GM11168 (cell line): ENCODE results near the gene RP9.

Experiments used
- in situ Hi-C: fragments of 300-500 bp; cut with MboI; formaldehyde crosslinking; loops from one replicate; pipeline ENCODE4 v1.12.0; 2022; ENCODE audit warnings: low sequenced_read_pairs; ENCODE audit not compliant: unreplicated experiment

Gene RP9, protein sequence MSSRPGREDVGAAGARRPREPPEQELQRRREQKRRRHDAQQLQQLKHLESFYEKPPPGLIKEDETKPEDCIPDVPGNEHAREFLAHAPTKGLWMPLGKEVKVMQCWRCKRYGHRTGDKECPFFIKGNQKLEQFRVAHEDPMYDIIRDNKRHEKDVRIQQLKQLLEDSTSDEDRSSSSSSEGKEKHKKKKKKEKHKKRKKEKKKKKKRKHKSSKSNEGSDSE

DNA sequence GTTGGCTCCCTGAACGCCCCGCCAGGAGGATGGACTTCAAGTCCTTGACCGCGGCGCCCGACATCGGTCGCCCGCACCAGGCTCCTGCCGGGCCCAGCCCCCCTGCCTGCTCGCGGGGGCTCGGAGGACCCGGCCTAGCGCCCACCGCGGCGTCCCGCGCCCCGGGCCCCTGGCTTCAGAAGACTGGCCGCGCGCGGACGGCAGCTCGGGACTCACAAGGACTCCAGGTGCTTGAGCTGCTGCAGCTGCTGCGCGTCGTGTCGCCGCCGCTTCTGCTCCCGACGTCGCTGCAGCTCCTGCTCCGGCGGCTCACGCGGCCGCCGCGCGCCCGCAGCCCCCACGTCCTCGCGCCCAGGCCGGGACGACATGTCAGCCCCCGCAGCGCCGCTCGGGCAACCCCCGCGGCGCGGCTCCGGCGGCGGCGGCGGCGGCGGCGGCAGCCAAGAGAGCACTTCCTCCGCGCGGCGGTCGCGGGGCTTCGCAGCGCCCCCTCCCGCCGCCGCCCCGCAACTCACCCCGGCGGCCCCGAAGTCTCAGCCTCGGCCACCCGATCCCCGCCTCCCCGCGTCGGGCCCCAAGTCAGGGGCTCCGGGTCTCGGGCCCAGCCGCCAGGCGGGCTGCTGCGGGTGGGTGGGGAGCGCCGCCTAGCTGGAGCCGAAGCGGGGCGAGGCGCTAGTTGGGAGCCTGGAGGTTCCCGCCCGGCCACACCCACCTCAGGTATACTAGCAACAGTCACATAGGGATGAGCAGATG, at the start of gene RP9:
Gene RP9 (minus strand): TSS at position 400 of the 753 bp plus-strand sequence. CDS start 32 bp downstream, at position 368.
- in situ Hi-C loops: no loop called here

DNA sequence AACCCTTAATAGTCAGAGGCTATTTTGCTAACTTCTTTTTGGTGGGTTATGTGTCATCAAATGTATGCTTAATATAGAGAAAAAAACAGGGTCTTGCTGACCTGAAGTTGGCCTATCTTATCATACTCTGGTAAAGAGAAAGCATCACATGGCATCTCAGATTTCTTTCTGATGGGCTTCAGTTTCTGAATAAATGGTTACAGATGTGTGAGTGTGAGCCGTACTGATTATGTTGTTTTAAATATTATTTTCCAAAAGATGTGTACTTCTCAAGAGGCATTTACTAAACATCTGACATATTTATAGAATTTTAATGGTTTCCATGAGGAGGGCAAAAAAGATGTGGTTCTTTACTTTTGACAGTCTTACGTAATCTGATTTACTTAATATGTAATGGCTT, 48.6 kb upstream of the RP9 start:
- in situ Hi-C loops: no loop called here

DNA sequence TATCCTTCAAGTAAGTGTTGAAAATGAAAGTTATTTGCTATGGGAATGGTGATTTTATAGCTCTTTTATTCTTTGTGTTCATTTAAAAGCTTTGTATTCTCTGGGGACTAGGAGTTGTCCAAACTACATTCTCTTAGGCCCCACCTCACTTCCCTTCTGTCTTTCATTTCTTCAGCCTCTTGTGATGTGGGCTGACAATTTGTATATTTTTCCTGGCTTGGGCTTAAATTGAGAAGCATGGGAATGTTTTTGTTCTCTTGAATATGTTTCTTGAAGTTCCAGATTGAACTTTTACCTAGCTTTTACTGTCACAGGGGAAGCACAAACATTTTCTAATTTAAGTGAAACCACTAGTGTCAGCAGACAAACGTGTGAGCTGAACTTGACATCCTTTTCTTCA, 48.1 kb upstream of the RP9 start:
- in situ Hi-C loops: no loop called here

DNA sequence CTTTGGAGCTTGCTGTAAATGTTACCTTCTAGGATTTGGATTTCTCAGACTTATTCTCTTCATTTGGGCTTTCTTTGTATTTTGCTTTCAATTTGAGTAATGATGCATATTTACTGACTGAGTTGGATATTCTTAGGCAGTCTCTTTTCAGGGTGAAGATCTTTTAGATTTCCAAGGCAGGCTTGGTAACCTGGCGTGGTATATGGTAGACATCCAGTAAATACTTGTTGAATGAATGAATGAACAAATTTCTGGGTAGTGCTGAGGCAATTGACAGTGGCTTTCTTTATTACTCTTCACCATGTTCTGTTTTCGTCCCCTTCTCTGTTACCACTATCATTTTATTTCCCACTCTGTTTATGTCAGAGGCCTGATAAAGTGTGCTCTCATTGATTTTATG, 47.2 kb upstream of the RP9 start:
- in situ Hi-C loops: no loop called here

DNA sequence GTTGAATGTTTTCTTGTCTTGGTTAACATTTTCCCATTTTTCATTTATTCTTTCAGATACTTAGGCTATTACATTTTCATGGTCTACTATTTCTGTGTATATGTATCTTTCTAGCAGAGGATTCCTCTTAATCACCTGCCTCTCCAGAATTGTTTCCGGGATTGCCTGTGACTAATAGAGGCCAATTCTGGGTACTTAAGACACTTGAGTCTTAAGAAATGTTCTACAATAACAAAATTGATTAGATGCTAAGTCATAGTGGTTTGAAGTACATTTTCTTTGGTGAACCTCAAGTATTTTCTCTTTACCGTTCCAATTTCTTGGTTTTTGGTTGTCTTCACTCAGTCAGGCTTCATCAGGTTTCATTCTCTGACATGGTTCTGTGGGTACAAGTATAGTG, 46.6 kb upstream of the RP9 start:
- in situ Hi-C loops: no loop called here

DNA sequence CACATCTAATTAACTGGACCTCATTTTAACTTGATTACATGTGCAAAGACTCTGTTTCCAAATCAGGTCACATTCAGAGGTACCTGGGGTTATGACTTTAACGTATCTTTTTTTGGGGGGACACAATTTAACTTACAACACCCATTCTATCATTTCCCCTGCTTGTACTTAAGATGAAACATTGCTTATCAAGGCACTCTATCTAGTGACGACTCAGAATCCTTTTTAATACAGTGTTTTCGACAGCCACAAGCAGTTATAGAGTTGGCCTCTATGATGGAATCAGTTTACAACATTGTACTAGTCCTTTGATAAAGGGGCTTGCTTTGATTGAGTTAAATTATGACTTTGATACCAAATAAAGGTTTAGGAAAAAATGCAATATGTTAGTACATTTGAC, 42.9 kb upstream of the RP9 start:
- in situ Hi-C loops: no loop called here

DNA sequence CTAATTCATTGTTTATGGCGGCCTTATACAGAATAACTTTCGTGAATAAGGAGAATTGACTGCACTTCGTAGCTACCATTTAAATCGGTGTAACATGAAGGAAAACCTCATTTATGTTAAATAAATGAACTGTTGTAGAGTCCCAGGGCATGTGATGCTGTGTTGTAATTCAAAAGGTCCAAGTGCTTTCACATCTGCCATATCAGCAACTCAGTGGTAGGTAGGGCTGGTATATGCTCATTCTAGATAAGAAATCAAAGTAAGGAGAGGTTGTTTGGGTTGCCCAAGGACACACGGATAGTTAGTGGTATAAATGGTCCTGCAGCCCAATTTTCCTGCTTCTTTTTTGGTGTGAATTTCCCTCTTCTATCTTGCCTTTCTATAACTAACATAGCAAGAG, 36.0 kb upstream of the RP9 start:
- in situ Hi-C loops: no loop called here

DNA sequence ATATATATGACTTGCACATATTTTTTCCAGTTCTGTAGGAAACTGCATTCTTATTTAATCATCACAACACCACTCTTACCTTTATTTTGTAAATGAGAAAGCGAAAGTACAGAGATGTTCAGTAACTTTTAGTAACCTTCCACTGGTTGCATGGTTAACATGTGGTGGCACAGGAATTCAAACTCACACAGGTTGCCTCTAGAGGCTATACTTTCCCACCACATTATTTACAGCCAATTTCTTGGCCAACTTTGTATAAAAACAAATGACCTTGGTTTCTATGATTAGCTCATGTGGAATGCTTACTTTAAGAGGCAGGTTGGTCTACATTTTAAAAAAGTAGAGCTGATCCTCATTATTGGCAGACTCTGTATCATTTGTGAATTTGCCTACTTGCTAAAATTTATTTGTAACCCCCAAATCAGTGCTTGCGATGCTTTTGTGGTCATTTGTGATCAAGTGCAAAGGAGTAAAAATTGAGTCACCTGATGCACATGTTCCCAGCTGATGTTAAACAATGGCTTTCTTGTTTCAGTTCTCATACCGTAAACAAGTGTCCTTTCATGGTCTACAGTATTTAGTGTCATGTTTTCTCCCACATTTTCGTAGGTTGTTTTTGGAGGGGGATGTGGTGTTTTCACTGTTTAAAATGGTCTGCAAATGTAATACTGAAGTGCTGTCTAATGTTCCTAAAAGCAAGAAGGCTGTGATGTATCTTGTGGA, 35.0 kb upstream of the RP9 start:
- in situ Hi-C loops: no loop called here

DNA sequence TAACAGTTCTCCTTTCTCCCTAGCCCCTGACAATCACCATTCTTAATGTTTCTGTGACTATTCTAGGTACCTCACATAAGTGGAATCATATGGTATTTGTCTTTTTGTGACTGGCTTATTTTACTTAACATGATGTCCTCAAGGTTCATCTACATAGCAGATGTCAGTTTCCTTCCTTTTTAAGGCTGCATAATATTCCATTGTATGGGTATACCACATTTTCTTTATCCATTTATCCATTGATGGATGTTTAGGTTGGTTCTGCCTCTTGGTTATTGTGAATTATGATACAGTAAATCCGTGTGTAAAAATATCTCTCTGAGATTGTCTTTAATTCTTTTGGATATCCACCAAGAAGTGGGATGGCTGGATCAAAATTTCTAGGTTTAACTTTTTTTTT, 33.4 kb upstream of the RP9 start:
- in situ Hi-C loops: no loop called here

DNA sequence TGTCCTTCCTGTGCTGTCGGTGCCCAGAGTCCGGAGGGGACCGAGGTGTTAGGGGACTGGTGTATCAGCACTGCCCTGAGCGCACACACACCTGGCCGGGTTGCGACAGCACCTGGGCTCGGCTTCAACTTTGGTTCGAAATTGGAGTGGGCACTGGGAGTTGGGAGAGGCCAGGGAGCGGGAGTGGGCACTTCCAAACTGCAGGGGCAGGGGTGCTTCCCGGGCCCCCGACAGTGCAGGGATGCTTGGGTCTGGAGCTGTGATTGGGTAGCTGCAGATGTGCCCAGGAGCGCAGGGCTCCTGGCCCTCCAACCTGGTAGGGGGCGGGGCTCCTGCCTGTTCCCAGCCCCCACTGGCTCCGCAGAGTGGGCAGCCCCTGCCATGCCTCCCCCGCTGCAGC, 27.9 kb upstream of the RP9 start:
- in situ Hi-C loops: no loop called here

DNA sequence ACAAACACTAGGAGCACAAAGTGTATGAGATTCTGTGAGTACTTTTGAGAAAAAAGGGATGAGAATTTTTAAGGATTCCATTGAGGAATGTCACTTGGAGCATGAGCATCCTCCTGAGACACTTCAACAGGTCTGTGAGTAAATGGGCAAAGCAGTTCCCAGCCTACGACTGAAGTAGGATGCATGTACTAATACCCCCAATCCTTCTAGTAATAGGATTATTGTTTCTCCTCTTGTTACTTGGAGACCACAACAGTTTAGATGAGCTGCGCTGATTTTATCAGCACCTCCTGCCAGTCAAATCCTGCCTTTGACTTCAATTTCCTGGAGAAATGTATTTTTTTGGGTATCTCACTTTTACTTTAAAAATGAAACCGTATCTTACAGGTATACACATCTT, 21.0 kb upstream of the RP9 start:
- in situ Hi-C loops: no loop called here

DNA sequence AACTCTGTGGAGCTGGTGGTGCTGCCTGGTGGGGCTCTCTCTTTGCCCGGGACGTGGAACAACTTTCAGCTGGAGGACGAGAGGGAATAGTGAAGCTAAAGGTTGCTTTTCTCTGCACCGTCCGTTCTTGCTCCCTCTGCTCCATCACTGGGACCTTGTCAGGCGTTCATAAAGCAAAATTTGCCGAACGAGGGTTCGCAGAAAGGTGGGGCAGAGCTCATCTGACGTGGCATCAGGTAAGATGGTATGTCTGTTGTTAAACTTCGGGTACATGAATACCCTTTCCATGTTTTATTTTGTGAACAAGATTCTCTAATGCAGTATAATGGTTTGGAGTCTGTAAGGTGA, 20.6 kb upstream of the RP9 start:
- in situ Hi-C loops: no loop called here

DNA sequence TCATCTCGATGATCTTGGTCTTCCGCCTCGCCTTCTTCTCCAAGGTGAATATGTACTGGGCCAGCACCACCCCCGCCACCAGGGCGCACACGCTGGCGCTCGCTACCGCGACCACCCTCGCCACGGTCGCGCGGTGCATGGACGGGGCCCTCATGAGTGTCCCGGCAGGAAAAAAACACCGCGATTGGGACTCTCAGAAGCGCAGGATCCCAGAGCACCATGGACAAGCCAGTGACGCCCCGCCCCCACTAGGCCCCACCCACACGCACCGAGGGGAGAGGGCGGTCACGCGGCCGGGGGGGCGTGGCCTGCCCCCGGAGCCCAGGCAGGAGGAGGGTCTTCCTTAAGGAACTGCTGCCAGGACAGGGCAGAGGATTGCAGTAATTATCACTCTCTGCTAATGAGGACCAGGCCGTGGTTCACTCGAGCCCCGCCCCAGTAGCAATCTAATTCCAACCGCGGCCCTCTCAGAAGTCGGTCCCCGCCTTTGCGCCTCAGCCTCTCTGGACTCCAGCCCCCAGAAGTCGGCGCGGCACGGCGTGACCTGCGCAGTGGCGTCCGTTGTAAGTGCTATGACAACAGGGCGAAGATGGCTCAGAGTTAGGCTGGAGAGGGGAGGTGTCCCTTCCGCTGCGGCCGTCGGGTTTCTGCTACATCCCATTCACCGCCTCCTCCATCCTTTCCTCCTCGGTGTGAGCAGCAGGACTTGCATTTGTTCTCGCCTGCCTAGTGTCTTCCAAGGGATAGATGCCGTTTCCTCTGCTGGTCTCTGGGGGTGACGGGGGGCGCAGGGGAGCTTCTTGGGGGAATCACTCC, 20.0 kb upstream of the RP9 start, which contains the start of gene BBS9:
Gene BBS9 (plus strand): TSS at position 575 of the 816 bp plus-strand sequence. CDS start 16,689 bp downstream, outside the sequence.
- in situ Hi-C loops: no loop called here

DNA sequence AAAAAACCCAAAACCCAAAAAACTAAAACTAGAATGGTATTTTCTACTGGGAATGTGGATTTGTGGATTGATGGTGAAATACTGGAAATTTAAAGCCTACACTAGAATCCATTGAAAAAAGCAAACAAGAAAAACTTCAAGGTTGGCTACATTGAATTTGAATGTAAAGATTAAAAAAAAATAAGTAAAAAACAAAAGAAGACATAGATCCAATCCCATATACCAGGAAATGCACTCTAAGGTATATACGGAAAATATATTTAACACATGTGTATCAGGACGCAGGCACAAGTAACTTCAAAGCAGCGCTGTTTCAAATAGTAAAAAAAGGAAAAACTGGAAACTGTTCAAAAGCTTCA, 19.4 kb upstream of the RP9 start:
- in situ Hi-C loops: no loop called here

DNA sequence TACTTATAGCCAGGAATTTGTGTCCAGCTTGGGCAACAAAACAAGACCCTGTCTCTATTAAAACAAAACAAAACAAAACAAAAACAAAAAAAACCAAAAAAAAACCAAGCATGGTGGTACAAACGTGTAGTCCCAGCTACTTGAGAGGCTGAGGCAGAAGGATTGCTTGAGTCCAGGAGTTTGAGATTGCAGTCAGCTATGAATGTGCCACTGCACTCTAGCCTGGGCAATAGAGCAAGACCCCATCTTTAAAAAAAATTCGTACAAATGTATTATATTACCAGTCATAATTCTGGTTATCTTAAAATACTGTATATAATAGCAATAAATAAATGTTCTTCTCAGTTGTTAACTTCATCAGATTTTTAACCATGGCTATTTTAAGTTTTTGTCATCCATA, 17.9 kb upstream of the RP9 start:
- in situ Hi-C loops: no loop called here

DNA sequence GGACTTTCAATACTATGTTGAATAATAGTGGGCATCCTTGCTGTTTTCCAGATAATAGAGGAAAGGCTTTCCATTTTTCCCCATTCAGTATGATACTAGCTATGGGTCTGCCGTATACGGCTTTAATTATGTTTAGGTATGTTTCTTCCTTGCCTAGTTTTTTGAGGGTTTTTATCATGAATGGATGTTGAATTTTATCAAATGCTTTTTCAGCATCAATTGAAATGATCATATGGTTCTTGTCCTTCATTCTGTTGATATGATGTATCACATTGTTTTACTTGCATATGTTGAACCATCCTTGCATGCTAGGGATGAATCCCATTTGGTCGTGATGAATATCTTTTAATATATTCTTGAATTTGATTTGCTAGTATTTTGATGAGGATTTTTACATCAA, 9.2 kb upstream of the RP9 start:
- in situ Hi-C loops: no loop called here

DNA sequence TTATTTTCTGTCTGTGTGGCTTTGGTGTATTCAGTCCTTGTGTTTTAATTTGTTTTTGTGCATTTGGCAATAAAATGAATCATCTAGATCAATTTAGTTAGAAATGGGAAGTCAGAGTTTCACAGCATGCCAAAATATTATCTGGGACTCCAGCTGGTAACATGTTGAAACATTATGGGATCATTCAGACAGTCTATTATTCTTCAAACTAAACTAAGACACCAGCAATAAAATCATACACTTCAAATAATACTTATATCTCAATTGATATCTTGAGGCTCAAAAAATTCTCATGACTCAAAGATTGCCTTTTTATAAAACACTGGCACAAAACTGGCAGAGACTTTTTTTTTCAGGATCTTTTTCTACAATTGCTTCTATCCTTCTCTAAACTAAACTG, 5.8 kb upstream of the RP9 start:
- in situ Hi-C loops: no loop called here

DNA sequence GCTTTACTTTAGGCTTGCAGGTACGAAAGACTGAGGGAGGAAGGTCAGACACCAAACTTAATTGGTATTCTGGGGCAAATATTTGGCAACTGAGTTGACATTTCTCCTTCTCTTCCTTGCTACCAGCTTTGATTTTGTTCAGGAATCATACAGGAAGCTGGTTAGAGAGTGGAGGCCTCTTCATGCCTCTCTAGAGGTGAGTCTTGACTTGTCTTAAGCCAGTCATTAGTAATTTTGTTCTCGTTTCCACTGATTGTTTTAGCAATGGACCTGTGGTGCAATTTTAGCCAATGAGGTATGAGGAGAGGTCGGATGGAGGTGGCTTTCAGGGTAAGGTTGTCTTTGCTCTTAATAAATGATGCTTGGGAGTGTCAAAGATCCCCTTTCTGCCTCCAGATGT, 2.4 kb upstream of the RP9 start:
- in situ Hi-C loops: no loop called here

DNA sequence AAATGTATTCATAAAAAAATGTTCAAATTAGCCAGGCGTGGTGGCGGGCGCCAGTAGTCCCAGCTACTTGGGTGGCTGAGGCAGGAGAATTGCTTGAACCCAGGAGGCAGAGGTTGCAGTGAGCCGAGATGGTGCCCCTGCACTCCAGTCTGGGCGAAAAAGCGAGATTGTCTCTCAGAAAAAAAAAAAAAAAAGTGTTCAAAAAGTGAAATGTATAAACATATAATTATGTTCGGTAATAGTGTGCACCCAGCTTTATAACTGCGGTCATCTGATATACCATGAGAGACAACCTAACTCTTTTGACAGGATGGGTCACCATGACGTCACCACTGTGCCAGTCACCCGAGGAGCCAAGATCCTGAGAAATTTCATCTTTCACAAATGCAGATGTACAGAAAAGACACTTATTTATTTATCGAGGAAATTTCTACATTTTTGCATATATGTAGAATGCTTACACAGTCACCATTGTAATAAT, 594 bp upstream of the RP9 start:
- in situ Hi-C loops: no loop called here

DNA sequence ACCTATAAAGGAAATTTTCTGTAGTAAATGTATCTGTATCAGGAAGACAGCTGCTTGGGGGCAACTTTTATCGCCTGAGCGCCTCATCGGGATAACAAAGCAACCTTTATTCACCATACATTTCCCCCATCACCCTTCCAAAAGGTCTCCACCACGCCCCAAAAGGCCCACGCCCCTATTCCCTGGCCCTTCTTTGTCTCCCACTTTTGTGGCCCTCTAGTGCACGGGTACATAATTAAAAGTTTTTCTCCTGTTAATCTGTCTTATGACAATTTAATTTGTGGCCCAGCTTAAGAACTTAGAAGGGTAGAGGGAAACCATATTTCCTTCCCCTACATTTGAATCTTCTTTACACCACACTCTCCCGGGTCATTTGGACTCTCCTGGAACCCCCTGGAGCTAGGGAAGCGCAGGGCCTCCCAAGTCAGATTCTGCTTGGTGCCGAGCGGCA, 625 bp downstream of the RP9 start:
- in situ Hi-C loops: no loop called here
